Measurements from ENCODE around the gene FMNL2.
A peak's percentile ranks its signal among the peaks of the same experiment; 100 is the strongest.

Gene FMNL2

DNA sequence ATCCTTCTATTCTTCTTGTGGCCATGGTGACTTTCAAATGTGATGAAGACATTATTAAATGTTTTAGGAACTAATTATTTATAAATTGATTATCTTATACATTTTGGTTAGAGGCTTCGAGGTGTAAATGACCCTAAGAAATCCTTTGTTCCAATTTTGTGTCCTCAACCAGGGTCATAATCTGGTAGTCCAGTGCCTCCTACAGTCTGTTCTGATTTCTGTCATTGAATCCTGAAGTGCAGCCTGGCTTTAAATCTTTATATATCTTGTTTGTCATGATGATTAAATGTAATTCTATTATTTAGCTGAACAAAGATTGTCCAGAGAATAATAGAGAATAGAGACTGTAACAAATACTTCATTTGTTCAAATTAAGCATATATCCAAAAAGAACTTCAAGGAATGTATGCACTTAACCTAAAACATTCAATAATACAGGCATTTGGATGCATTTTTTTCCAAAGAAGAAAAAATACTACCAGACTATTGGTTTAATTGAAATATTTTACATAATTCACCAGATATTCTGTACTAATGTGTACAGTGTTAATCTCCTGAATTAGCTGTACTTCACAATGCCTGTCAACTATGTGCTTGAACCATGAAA is 292.5 kb downstream of the FMNL2 start:
- no peak for DNase-seq

DNA sequence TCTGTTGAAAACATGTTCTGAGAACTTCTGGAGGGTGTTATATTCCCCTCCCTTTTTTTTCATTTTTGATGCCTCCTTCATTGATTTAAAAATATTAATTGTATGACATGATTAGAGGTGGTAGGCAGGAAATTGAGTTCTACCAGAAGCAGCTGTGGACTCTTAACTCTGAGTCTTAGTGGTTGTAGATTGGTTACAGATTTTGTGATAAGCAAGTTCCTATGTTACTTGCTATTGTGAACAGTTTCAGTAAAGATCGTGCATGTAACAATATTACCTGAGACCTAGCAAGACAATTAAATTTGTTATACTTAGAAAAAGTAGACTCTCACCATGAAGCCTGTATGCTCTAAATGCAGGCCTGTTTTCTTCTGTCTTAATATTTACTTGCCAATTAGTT is 294.2 kb downstream of the FMNL2 start:
- DNase-seq: no peak

DNA sequence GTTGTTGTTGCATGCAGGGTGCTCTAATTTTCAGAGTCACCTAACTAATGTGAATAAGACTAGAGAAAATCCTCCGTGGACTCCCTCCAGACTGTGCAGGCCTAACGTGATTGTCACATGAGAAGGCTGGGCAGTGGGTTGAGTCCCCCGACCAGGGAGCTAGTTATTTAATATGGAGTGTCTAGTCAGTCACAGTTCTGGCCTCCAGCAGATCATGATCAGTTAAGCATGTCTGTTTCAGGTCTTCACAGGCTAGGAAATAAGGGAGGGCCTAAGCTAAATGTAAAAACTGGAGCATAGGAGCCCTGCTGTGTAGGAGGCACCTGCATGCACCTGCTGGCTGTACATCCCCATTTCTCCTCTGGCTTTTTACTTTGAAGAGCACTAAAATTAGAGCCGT is 295.5 kb downstream of the FMNL2 start:
- DNase-seq: no peak

DNA sequence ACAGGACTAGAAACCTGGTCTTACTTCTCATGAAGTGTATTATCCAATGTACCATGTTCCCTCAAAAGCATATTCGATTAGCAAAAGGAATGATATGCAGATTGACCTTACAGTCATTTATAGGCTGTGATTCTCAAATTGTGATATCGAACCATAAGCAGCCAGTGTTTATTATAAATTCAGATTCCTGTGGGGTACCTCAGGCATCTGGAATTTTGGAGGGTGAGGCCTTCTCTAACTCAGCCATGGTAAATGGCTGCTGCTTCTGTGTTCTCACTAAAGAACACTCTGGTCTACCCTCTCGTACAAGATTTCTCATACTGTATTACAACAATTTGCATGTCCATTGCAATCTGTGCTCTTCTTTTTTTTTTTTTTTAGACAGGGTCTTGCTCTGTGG is 297.8 kb downstream of the FMNL2 start:
- no peak for DNase-seq

DNA sequence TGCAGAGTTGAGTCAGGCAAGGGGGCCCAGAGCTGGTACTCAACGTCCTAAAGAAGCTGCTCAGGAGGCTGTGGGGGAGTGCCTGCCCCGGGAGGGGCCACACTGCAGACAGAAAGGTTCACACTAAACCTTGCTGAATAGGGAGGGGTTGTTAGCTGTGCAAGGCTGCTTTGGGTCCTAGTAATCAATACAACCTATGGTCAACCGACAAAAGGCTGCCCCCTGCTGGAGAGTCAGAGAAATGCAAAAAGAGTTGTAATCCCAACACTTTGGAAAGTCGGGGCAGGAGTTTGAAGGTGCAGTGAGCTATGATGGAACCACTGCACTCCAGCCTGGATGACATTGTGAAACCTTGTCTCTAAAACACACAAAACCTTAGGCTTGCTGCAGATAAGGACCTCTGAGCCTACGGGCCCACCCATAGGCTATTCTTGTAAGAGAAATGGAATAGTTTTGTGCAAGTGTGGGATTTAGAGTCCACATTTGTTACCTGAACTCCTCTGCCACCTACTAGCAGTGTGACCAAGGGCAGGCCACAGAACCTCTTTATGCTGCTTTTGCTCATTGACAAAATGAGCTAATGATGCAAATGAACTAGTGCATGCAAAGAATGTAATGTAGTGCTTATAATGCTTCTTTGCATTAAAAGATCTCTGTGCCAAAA is 300.8 kb downstream of the FMNL2 start:
- DNase-seq: peak; percentile 43

DNA sequence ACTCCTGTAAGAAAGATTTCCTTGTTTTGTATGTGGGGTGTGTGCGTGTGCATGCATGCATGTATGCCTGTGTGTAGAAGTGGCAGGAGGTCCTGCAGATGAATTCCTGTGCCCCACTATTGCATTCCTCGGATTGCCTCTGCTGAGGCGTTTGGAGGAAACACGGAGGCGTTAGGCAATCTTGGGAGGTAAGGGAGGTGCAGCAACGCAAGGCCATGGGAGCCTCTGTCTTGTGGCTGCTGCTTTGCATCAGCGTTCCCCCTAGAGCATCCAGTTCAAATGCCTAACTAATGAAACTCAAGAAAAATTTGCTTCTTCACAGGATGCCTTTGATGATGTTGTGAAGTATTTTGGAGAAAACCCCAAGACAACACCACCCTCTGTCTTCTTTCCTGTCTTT is 302.3 kb downstream of the FMNL2 start:
- DNase-seq: no peak

DNA sequence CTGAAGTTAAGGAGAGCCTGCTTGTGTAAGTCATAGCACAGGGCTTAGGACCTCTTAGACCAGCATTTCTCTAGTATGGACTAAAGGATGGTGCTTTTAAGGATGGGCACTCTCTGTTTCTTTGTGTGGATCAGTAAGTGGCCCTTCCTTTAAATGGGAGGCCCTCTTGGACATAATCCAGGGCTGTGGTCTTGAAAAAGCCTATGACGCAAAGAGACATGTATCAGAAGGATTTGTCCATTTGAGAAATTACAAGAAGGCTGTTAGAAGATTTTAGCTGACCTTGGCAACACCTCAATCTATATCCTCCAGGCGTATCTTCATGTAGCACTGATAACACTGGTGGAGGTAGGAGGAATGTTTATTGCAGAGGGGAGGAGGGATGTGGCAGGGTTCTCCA is 303.1 kb downstream of the FMNL2 start:
- no peak for DNase-seq

DNA sequence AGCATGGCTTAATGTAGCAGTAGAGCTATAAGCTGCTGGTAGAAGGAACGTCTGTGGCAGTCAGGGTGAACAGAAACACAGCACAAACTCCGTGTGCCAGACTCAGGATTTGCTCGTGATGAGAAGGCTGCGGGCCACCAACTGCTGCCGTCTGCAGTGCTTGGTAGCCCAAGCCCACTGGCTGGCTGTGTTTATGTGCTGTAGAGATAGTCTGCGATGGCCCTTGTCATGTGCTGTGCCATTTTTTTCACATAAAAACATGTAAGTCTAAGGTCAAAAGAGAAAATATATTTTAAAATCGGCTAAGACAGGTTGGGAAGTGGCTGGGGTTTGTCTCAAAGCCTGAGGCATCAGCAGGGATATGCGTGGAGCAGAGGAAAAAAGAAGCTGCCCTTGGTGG is 303.6 kb downstream of the FMNL2 start:
- no peak for DNase-seq

DNA sequence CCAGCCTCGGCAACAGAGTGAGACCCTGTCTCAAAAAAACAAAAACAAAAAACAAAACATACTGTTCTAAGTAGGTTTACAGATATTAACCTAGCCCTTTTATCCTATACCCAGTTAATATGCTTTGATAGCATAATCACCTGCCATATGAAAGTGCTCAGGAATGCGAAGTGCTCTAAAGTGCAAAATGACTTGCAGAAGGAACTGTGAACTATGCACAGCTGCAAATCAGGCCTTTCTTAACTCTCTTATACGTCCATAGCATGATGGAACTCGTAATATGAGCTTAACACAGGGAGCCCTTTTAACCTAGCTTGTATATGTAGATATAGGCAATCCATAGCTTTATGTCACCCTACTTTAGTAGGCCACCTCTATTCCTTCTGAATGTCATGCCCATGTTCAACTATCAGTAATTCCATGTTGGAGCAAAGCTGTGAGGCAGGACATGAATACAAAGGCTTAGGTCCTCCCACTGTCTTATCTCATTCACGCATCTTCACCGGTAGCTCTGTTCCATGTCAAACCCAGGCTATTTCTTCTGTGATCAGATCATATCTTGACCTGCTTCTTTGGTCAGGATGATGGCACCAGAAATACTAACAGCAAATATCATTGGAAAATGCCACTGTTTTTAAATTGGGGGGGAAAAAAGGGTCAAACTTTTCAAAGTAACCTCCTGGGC is 309.4 kb downstream of the FMNL2 start:
- no peak for DNase-seq

DNA sequence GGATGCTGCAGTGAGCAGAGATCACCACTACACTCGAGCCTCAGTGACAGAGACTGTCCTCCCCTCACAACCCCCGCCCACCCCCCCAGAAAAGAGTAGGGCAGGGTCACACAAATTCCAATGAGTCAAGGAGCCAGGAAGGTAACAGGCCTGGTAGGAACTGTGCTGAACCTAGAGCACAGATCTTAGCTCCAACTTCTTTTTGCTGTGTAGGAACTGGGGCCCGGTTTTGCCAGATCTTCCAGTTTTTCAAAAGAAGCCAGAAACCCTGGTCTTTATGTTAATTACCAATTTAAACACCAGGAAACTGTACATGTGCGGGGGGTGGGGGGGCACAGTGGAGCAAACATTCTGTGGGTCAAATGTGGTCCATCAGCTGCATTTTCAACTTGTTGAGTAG is 311.3 kb downstream of the FMNL2 start:
- DNase-seq: no peak

DNA sequence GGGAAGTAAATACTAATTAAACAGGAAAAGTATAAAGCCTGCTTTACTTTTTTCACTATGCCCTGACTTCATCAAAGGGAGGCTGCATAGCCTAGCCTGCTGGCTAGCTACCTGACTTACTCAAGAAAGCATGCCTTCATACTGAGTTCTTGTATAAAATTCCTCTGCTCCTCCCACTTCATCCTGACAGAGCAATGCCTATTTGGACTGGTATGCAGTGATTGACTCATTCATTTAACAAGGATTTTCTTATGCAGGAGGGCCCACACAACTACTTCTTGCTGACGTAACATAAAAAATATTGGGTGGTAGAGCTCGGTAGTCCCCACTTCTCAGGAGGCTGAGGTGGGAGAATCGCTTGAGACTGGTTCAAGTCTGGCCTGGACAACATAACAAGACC is 311.8 kb downstream of the FMNL2 start:
- DNase-seq: no peak

DNA sequence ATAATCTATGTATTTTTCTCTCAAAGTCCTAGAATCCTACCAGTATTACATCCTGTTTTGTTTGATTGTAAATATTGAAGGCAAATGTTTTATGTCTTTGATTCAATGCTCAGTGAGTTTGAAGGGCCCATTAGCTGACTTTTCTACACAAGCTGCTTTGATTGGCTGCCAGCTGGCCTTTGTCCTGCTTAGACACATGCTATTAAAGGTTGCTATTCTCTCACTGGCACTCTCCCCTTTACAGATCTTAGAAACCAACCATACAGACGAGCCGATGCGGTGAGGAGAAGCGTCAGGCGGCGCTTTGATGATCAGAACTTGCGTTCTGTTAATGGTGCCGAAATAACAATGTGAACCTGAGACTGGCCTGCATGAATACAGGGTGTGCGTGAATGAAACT is 312.6 kb downstream of the FMNL2 start:
- no peak for DNase-seq

DNA sequence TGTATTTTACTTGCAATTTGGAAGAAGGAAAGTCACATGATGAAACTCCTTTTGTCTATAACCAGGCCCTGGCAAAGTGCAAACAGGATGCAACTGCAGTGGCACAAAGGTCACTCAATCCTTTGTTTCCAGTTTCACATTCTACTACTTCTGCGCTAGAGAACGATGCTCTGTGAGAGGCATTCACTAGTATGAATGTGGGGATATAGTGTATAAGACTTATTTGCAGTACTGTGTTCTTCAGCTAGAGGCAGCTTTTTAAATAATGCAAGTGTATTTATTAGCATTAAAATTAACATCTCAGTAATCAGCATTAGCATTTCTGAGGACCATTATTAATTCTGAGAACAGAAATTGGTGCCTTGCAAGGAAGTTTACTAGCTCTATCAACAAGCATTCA is 313.4 kb downstream of the FMNL2 start:
- DNase-seq: no peak

DNA sequence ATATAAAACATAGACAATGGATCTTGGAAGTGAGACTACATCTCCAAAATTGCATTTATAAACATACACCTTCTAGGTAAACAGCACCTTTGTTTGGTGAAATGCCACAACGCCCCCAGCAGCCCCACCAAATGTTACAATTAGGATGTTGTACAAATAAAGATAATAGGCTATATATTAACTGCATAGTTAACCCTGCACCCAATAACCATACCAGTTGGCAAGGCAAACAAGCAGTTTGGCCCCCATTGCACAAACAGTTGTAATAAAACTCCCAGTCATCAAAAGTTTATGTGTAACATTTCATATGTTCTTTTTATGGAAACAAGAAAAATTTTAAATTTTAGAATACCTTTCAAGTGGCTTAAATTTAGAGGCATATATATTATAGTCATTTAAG is 315.0 kb downstream of the FMNL2 start:
- no peak for DNase-seq

DNA sequence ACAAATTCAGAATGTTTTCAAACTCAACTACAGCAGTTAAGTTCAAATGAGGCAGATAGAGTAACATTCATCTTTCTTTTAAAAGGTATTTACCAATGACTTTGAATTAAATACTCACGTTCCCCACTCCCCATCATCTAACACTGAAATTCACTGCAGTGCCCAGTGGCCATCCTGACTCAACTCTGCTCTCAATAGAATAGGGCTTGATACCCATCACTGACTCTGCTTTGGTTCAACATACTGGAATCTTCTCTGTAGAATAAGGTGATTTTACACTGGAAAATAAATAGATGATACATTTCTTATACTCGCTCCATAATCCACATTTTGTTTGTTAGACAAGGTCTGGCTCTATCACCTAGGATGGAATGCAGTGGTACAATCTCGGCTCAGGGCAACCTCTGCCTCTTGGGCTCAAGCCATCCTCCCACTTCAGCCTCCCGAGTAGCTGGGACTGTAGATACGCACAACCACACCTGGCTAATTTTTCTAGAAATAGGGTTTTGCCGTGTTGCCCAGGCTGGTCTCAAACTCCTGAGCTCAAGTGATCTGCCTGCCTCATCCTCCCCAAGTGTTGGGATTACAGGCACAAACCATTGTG is 315.9 kb downstream of the FMNL2 start:
- no peak for DNase-seq

DNA sequence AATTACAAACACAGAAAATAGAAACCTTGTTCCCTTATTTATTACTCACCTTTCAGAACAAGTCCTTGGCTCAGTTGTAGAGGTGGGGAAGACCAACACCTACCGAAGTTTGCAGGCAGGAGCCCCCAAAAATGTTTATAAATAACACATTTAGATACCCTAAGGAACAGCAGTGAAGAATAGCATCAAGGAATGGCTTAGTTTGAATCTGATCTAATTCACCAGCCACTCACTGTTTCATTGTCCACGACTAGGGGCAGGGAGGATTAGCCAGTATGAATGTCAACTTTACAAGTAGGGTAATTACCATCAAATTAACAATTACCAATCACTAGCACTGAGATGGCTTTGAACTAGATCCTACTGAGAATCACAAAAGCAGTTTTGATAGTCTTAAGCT is 316.9 kb downstream of the FMNL2 start:
- DNase-seq: no peak

DNA sequence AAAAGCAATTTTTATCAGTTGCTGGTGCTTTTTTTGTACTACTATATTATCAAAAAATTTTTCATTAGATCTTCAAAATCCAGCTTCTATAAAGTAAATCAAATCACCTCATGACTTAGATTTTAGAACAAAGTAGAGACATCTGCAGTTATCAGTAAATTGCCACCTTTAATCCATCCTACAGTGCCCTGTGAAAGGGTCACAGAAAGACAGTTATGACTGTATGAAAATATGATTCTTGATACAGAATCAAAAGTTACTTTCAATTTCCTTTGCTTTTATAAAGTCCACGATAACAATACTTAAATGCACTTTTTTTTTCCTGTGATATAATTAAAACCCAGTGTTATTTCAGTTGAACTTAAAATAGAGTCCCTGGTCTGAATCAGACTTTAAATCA is 320.9 kb downstream of the FMNL2 start:
- DNase-seq: no peak

DNA sequence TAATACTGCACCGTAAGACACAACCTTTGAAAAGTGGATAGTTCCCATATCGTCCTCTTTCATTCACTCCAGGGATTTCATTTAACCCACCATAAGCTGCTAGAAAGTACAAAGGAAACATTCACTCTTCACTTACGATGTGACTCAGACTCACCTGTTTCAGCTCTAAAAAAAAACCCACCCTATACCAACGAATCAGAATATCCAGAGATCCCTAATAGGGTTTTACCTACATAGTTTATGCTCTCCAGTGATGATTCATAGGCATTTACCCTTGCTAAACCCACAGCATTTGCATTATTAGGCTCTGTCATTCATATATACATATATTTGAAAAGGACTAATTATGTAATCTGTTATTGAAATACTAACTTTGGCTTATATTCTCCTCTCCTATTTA is 322.1 kb downstream of the FMNL2 start:
- no peak for DNase-seq

DNA sequence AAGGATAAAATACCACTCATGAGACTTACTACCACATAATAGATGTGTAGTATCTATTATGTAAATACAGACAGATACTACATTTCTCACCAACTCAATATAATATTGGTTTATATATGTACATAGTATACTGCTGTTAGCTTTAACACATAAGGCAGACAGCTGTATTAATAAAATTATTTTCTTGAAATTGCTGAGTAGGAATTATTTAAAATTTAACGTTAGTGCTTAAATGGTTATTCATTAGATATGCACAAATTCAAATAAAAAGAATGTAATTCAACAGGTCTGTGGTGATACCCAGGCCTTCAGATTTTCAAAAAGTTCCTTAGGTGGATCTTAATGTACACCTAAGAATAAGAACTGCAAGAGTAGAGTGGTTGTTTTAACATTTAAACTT is 323.2 kb downstream of the FMNL2 start:
- DNase-seq: no peak

DNA sequence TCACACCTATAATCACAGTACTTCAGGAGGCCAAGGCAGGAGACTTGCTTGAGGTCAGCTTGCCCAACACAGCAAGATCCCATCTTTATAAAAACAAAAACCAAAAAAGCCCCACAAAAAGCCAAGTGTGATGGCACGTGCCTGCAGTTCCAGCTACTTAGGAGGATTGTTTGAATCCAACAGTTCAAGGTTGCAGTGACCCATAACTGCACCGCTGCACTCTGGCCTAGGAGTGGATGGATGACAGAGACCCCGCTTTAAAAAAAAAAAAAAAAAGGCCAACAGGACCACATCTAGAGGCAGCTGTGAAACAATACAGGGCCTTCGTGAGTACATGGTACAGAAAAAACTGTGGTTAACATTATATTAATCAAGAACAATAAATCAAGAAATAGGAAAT is 326.1 kb downstream of the FMNL2 start:
- DNase-seq: no peak

DNA sequence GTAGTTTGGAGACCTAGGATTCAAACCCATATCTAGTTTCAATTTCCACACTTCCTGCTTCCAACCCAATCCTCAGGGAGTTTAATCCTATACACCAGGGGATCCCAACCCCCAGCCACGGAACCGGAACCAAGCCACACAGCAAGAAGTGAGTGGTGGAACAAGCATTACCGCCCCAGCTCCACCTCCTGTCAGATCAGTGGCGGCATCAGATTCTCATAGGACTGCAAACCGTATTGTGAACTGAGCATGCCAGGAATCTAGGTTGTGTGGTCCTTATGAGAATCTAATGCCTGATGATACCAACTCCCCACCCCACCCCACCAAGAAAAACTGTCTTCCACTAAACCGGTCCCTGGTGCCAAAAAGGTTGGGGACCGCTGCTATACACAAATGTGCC is 329.8 kb downstream of the FMNL2 start:
- no peak for DNase-seq

DNA sequence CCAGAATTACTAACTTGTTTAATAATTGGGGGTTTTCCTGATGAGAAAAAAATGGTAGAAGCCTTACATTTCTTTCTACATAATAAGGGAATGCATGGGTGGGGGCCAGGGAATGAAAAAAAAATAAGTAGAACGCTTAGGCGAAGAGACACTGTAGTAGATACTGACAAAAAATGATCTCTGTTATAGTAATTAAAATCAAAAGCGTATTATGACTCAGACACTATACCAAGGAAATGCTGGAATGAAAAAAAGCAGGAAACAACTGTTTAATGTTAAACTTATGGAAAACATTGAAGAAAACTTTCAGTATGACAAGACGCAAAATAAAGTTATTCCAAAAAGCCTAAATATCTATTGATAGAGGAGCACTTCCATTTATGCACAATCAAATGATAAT is 339.4 kb downstream of the FMNL2 start:
- DNase-seq: no peak

DNA sequence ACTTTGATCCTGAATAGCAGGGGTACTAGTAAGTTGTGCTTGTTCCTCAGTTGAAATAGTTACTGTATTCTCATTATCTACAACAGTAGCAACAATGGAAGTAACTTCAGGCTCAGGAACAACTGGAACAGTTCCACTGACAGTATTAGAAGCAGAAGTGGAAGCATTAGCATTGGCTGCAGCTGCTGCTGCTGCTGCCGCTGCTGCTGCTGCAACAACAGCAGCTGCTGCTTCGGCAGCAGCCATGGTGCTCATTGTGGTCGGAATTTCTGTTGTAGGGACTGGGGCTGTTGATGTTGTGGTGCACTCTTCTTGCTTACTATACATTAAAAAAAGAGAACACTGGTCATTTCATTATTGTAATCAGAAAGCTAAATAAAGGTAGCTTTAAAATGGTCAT is 341.5 kb downstream of the FMNL2 start:
- DNase-seq: no peak

DNA sequence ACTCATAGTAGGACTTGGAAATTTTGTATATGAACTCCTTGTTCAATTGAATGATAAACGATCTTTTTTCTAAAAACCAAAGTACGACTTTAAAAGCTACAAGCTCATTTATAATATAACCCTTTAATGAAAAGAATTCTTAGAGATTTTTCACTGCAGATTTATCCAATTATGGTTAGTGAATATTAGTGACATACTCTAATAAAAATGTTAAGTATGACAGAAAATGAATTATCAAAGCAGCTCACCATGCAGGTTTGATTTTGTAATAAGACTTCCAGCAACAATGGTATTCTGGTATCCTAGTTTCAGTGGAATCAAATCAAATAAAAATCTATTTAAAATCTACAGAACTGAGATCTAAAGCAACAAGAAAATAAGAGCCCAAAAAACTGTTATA is 343.8 kb downstream of the FMNL2 start:
- no peak for DNase-seq
